Urothelium cell line (cell line): Measurements from ENCODE around the gene CTDP1.
A peak's percentile ranks its signal among the peaks of the same experiment; 100 is the strongest.
"Not testable (repeated sequence)": the region's sequence is repeated elsewhere in the genome, so short reads cannot be mapped to it uniquely, and the experiment has no call there.

Source experiments
- DNase-seq: peaks from one replicate; pipeline ENCODE4 v3.0.0; 2011; ENCODE audit warnings: low spot score, mixed read lengths
- FAIRE-seq: peaks from 2 replicates; lab custom pipeline; 2011; peaks lifted over from hg19 to GRCh38; lab: Jason Lieb, UNC

The CTDP1 gene

GRCh38 chr18:79738581-79739439, 59.2 kb downstream of the CTDP1 start:
- no peak for DNase-seq
- FAIRE-seq, result no peak

GRCh38 chr18:79739440-79739778, 59.8 kb downstream of the CTDP1 start:
- FAIRE-seq (no peak), DNase-seq (no peak)

- not testable (repeated sequence) for DNase-seq, FAIRE-seq
These were observed 60.4 kb downstream of the CTDP1 start for GRCh38 chr18:79740047-79740446.

- DNase-seq (no peak), FAIRE-seq (no peak)
These were observed 61.1 kb downstream of the CTDP1 start for GRCh38 chr18:79740521-79741361.

GRCh38 chr18:79741362-79741700, 61.7 kb downstream of the CTDP1 start:
- DNase-seq (no peak), FAIRE-seq (no peak)

GRCh38 chr18:79742076-79742475, 62.5 kb downstream of the CTDP1 start:
- DNase-seq, result no peak
- no peak for FAIRE-seq

- no peak for FAIRE-seq
These were observed 65.0 kb downstream of the CTDP1 start for GRCh38 chr18:79744625-79745024.

GRCh38 chr18:79746730-79747129, 67.1 kb downstream of the CTDP1 start:
- no peak for FAIRE-seq
- no peak for DNase-seq

More at GRCh38 chr18:79744625-79745024, 65.0 kb downstream of the CTDP1 start:
- DNase-seq, result no peak

GRCh38 chr18:79747156-79747845, 67.7 kb downstream of the CTDP1 start:
- DNase-seq (no peak), FAIRE-seq (no peak)

GRCh38 chr18:79748321-79749180, 68.9 kb downstream of the CTDP1 start:
- DNase-seq (no peak), FAIRE-seq (no peak)

GRCh38 chr18:79749251-79750191, 69.9 kb downstream of the CTDP1 start:
- FAIRE-seq (no peak), DNase-seq (no peak)

- FAIRE-seq, result peak; percentile 69
- DNase-seq, result no peak
These were observed 71.5 kb downstream of the CTDP1 start for GRCh38 chr18:79750980-79751571.

- FAIRE-seq, DNase-seq: not testable (repeated sequence)
These were observed 72.4 kb downstream of the CTDP1 start for GRCh38 chr18:79751918-79752578.

- FAIRE-seq, DNase-seq: not testable (repeated sequence)
These were observed 73.3 kb downstream of the CTDP1 start for GRCh38 chr18:79752946-79753345.

GRCh38 chr18:79753391-79753851, 73.8 kb downstream of the CTDP1 start:
- DNase-seq, result no peak
- no peak for FAIRE-seq

- FAIRE-seq, result no peak
- no peak for DNase-seq
These were observed 74.6 kb downstream of the CTDP1 start for GRCh38 chr18:79754022-79754761.

GRCh38 chr18:79754831-79755351, 75.3 kb downstream of the CTDP1 start:
- FAIRE-seq, result no peak
- no peak for DNase-seq
